Adrenal gland (tissue), 12 donors: ENCODE data around the gene RNF167. TPM values are rescaled to one million over a fixed set of nuclear protein-coding genes. Genes with fewer than 3 reads are reported as not detected.

Experiments used
- DNase-seq, 7 donors: peaks; one replicate each; pipeline ENCODE4 v3.0.0-alpha.2; 2019 to 2020
- H3K27ac ChIP-seq, 5 donors: fragments of 200-600 bp; sonication (generic) in 4 of 5; 1 replicate in 3 of 5; 2 replicates in 2 of 5; pipeline versions ENCODE4 v1.5.1 to v1.8.0; 2016 to 2020; ENCODE audit warnings: mild to moderate bottlenecking in 1 of 5
- H3K27me3 ChIP-seq: fragments of 200-600 bp; 2 replicates; pipeline ENCODE4 v1.8.0; 2021
- H3K36me3 ChIP-seq, 2 donors: fragments of 200-600 bp; replicated peaks in 1 of 2; 1 replicate in 1 of 2; 2 replicates in 1 of 2; pipeline versions ENCODE4 v1.5.1 to v1.8.0; 2018 to 2022
- H3K4me1 ChIP-seq, 2 donors: fragments of 200-600 bp; replicated peaks in 1 of 2; 1 replicate in 1 of 2; 2 replicates in 1 of 2; pipeline versions ENCODE4 v1.5.1 to v1.8.0; 2018 to 2021
- H3K4me3 ChIP-seq, 4 donors: fragments of 200-600 bp; sonication (generic) in 3 of 4; one replicate each; pipeline ENCODE4 v1.5.1; 2016 to 2018
- H3K9me3 ChIP-seq, 3 donors: fragments of 200-600 bp; sonication (generic) in 1 of 3; replicated peaks in 1 of 3; 1 replicate in 2 of 3; 2 replicates in 1 of 3; pipeline versions ENCODE4 v1.5.1 to v1.8.0; 2016 to 2021
- CTCF ChIP-seq, 6 experiments: fragments of 450-650 bp in 4 of 6; fragments of 200-600 bp in 2 of 6; sonication (generic) in 1 of 6; IDR thresholded peaks; 1 replicate in 5 of 6; 2 replicates in 1 of 6; pipeline versions ENCODE4 v1.5.1 to v1.8.0; 2016 to 2021; ENCODE audit warnings: antibody characterized with exemption in 6 of 6, mild to moderate bottlenecking in 2 of 6, moderate library complexity in 1 of 6
- POLR2A ChIP-seq, 2 donors: fragments of 450-650 bp; IDR thresholded peaks; one replicate each; pipeline ENCODE4 v1.6.1; 2017; ENCODE audit warnings: antibody characterized with exemption in 2 of 2, mild to moderate bottlenecking in 2 of 2, moderate library complexity in 1 of 2
- WGBS, 4 donors: extraction: QIAGEN DNeasy Blood & Tissue Kit in 2 of 4; methylation state at CpG; one replicate each; pipeline versions ENCODE4 v1.1.5 to v1.1.7; 2013 to 2017; 5-methylcytosine and 5-hydroxymethylcytosine counted together
- intact Hi-C, 2 donors: fragments of 100-400 bp; cut with DNase I; formaldehyde crosslinking; loops; one replicate each; pipeline versions ENCODE4 v1.14.1 to v1.15.0; 2022 to 2023
- polyA plus RNA-seq, 3 donors: library from polyadenylated mRNA; stranded (reverse); fragments of 200-250 nt in 2 of 3; fragments of 350-450 nt in 1 of 3; fragmentation: Illumina TruSeq in 1 of 3; extraction: RNeasy Lipid Tissue Mini Kit (QIAGEN cat#74804) in 1 of 3; gene quantifications; one replicate each; pipeline ENCODE4 v1.2.3, GENCODE V29; 2013 to 2014
- total RNA-seq, 9 donors: library from RNA; depleted of rRNA in 4 of 9; stranded (reverse); fragments of >200 nt in 4 of 9; fragments of 120-200 nt in 1 of 9; fragmentation: NEBNext Ultra II Directional in 1 of 9; extraction: Animal tissue kit (Norgen Biotek cat#: 25700) in 1 of 9; gene quantifications; one replicate each; pipeline versions ENCODE4 v1.1.0 to v1.2.4, GENCODE V29; 2013 to 2023
- donor health status: healthy with polysubstance abuse.
- donor health status: Bipolar disorder and iron deficiency.
- donor health status: DM: yes; HTN: yes; CAD: no.
- donor health status: DM: no; HTN: no; CAD: no.
- donor health status: DM: no; HTN: no; CAD: no.
- donor health status: DM: yes; HTN: yes; CAD: no.

The RNF167 gene
- total and polyA plus RNA-seq, 12 donors: 46.7 to 252 (median 105) TPM

GRCh38 chr17:4892499-4893221 lies 47.4 kb upstream of the RNF167 start:
- Histone ChIP-seq H3K36me3 (peaks cover 0 to 85% of the 10 kb centered on the region in 2 donors), H3K27ac (no peak overlapping the region), H3K9me3 (no peaks in the 10 kb centered on the region), H3K4me3 (no peak overlapping the region), H3K27me3 (no peaks in the 10 kb centered on the region), H3K4me1 (no peaks in the 10 kb centered on the region)
- DNase-seq: no peak
- no peak for TF ChIP-seq POLR2A (IDR thresholded peaks at IDR 0.05)
- no peak for TF ChIP-seq CTCF (IDR thresholded peaks at IDR 0.05)
- intact Hi-C loops: loop anchor here in 1 of 2 donors (5.0 kb wide), 1 partner anchor 175 kb away; no protein-coding TSS in a partner anchor
- 75 to 91% (median 82%) methylated on average over 8 to 23 of the region's 23 CpGs for WGBS, 4 donors

GRCh38 chr17:4893272-4893671 lies 46.8 kb upstream of the RNF167 start:
- Histone ChIP-seq H3K4me3 (no peak overlapping the region), H3K27ac (no peak overlapping the region), H3K27me3 (no peaks in the 10 kb centered on the region), H3K9me3 (no peaks in the 10 kb centered on the region), H3K36me3 (peaks cover 0 to 78% of the 10 kb centered on the region in 2 donors), H3K4me1 (no peaks in the 10 kb centered on the region)
- DNase-seq: no peak
- TF ChIP-seq POLR2A (IDR thresholded peaks at IDR 0.05): no peak
- TF ChIP-seq CTCF (IDR thresholded peaks at IDR 0.05): no peak
- WGBS, 4 donors: 89 to 94% (median 93%) methylated on average over 18 of the region's 18 CpGs
- intact Hi-C loops: loop anchor here in 1 of 2 donors (5.0 kb wide), 1 partner anchor 176 kb away; no protein-coding TSS in a partner anchor

- DNase-seq: no peak
- TF ChIP-seq POLR2A (IDR thresholded peaks at IDR 0.05) (no peak), CTCF (IDR thresholded peaks at IDR 0.05) (no peak)
- H3K27ac ChIP-seq: no peak overlapping the region
- no peaks in the 10 kb centered on the region for H3K9me3 ChIP-seq
- intact Hi-C loops: loop anchor here in 1 of 2 donors (5.0 kb wide), 1 partner anchor 177 kb away; no protein-coding TSS in a partner anchor
- peaks cover 0 to 74% of the 10 kb centered on the region in 2 donors for H3K36me3 ChIP-seq
- H3K4me3 ChIP-seq: no peak overlapping the region
- 86 to 94% (median 88%) methylated on average over 17 to 31 of the region's 31 CpGs for WGBS, 4 donors
- no peaks in the 10 kb centered on the region for H3K27me3 ChIP-seq
- peaks cover 0 to 5% of the 10 kb centered on the region in 2 donors for H3K4me1 ChIP-seq
Observed at GRCh38 chr17:4893721-4894560, 46.1 kb upstream of the RNF167 start.

- Histone ChIP-seq H3K9me3 (no peaks in the 10 kb centered on the region), H3K27ac (no peak overlapping the region), H3K36me3 (peaks cover 0 to 68% of the 10 kb centered on the region in 2 donors), H3K27me3 (no peaks in the 10 kb centered on the region), H3K4me3 (no peak overlapping the region), H3K4me1 (peaks cover 0 to 9% of the 10 kb centered on the region in 2 donors)
- TF ChIP-seq CTCF (IDR thresholded peaks at IDR 0.05) (no peak), POLR2A (IDR thresholded peaks at IDR 0.05) (no peak)
- DNase-seq: no peak
- whole genome bisulfite sequencing, 4 donors: 93 to 98% (median 96%) methylated on average over 7 to 13 of the region's 13 CpGs
- intact Hi-C loops: no loop called here
Observed at GRCh38 chr17:4895121-4895520, 44.9 kb upstream of the RNF167 start.
